ENCODE measurements around the gene KRTAP10-6. TPM values are rescaled to one million over a fixed set of nuclear protein-coding genes. Genes with fewer than 3 reads are reported as not detected.

Gene KRTAP10-6
- total RNA-seq, 6 experiments from 2014 or later, result not detected

- no peak within 1 kb of the TSS for H3K27ac Mint-ChIP-seq
- no peaks in the 10 kb centered on the region for H3K4me1 Mint-ChIP-seq (ENCODE audit: low read depth)
- H3K9me3 Mint-ChIP-seq, result peaks cover 61% of the 10 kb centered on the region
- DNase-seq, result no peak
- peaks cover 3% of the 10 kb centered on the region for H3K27me3 Mint-ChIP-seq (ENCODE audit: insufficient read depth)
- H3K36me3 Mint-ChIP-seq (ENCODE audit: low read depth), result peaks cover 15% of the 10 kb centered on the region; the same call in 1 of the 2 replicates
- TF ChIP-seq CTCF (IDR thresholded peaks at IDR 0.05), result no peak
- no peak within 1 kb of the TSS for H3K4me3 Mint-ChIP-seq
Measured at GRCh38 chr21:44626673-44627143, 34.4 kb upstream of the KRTAP10-6 start, which contains the start of gene KRTAP10-9. Gene KRTAP10-9, plus strand, starts transcription at chr21:44627093. Its CDS starts 79 bp downstream, at chr21:44627172.

- no peaks in the 10 kb centered on the region for H3K4me1 Mint-ChIP-seq (ENCODE audit: low read depth)
- H3K27me3 Mint-ChIP-seq (ENCODE audit: insufficient read depth), result peaks cover 3% of the 10 kb centered on the region
- peaks cover 56% of the 10 kb centered on the region for H3K9me3 Mint-ChIP-seq
- no peak overlapping the region for H3K4me3 Mint-ChIP-seq
- H3K36me3 Mint-ChIP-seq (ENCODE audit: low read depth), result peaks cover 14% of the 10 kb centered on the region; the same call in 1 of the 2 replicates
- H3K27ac Mint-ChIP-seq, result no peak overlapping the region
- TF ChIP-seq CTCF (IDR thresholded peaks at IDR 0.05), result no peak
- DNase-seq, result no peak
Measured at GRCh38 chr21:44626262-44626661, 34.0 kb upstream of the KRTAP10-6 start.

GRCh38 chr21:44625756-44626155 is 33.5 kb upstream of the KRTAP10-6 start:
- Mint-ChIP-seq H3K4me1 (ENCODE audit: low read depth) (no peaks in the 10 kb centered on the region), H3K36me3 (ENCODE audit: low read depth) (peaks cover 9% of the 10 kb centered on the region; the same call in 1 of the 2 replicates), H3K27me3 (ENCODE audit: insufficient read depth) (peaks cover 3% of the 10 kb centered on the region), H3K9me3 (peaks cover 54% of the 10 kb centered on the region), H3K27ac (no peak overlapping the region), H3K4me3 (no peak overlapping the region)
- no peak for DNase-seq
- no peak for TF ChIP-seq CTCF (IDR thresholded peaks at IDR 0.05)

- Mint-ChIP-seq H3K4me3 (no peak overlapping the region), H3K9me3 (peaks cover 55% of the 10 kb centered on the region), H3K27me3 (ENCODE audit: insufficient read depth) (peaks cover 3% of the 10 kb centered on the region), H3K4me1 (ENCODE audit: low read depth) (no peaks in the 10 kb centered on the region), H3K27ac (no peak overlapping the region), H3K36me3 (ENCODE audit: low read depth) (peaks cover 9% of the 10 kb centered on the region; the same call in 1 of the 2 replicates)
- no peak for DNase-seq
- no peak for TF ChIP-seq CTCF (IDR thresholded peaks at IDR 0.05)
Measured at GRCh38 chr21:44623575-44623974, 31.3 kb upstream of the KRTAP10-6 start.

GRCh38 chr21:44619886-44620285 is 27.6 kb upstream of the KRTAP10-6 start:
- no peaks in the 10 kb centered on the region for H3K4me1 Mint-ChIP-seq (ENCODE audit: low read depth)
- DNase-seq, result no peak
- H3K27ac Mint-ChIP-seq, result no peak overlapping the region
- H3K9me3 Mint-ChIP-seq, result peaks cover 45% of the 10 kb centered on the region
- H3K36me3 Mint-ChIP-seq (ENCODE audit: low read depth), result peaks cover 9% of the 10 kb centered on the region; the same call in 1 of the 2 replicates
- H3K27me3 Mint-ChIP-seq (ENCODE audit: insufficient read depth), result no peaks in the 10 kb centered on the region; the same call in 1 of the 2 replicates
- TF ChIP-seq CTCF (IDR thresholded peaks at IDR 0.05), result no peak
- no peak overlapping the region for H3K4me3 Mint-ChIP-seq
